Fibroblast of skin of left biceps (primary cell): ENCODE results near the gene NXT1.
"Not testable (repeated sequence)": the region's sequence is repeated elsewhere in the genome, so short reads cannot be mapped to it uniquely, and the experiment has no call there.

Source experiments
- DNase-seq, 2 experiments: peaks; one replicate each; pipeline ENCODE4 v3.0.0-alpha.2; 2013; ENCODE audit warnings: low read depth in 2 of 2

Gene NXT1

GRCh38 chr20:23350196-23350903, at the start of gene NXT1:
Gene NXT1 (plus strand): TSS chr20:23350791. CDS start chr20:23354042, 3,251 bp downstream.
- peak; percentile 96 to 97 for DNase-seq

GRCh38 chr20:23301436-23302050, 49.0 kb upstream of the NXT1 start:
- no peak for DNase-seq

- DNase-seq, result no peak
Observed at GRCh38 chr20:23302386-23302785, 48.2 kb upstream of the NXT1 start.

GRCh38 chr20:23302801-23303200, 47.8 kb upstream of the NXT1 start:
- DNase-seq, result no peak

- no peak for DNase-seq
Observed at GRCh38 chr20:23303325-23304102, 47.1 kb upstream of the NXT1 start.

GRCh38 chr20:23304616-23305015, 46.0 kb upstream of the NXT1 start:
- no peak for DNase-seq

GRCh38 chr20:23305098-23305497, 45.5 kb upstream of the NXT1 start:
- peak in 1 of 2 experiments; percentile 7 for DNase-seq

GRCh38 chr20:23307393-23307792, 43.2 kb upstream of the NXT1 start:
- DNase-seq, result not testable (repeated sequence)

DNA sequence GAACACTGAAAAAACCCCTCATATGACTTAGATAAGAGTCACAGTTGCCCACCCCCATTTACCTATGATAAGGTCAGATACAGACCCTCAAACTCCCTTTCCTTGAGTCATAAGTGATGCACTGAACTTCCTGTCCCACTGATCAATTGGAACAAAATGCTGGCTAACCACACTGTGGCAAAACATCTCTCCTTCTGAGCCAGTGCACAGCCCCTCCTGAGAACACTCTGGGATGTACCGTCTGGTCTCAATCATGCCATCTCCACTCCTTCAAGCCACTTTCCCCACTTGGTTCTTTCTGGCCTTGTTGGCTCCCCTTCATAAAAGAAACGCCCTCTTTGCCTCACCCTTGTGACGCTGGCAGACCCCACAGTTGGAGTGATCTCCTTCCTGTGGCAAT, 42.6 kb upstream of the NXT1 start:
- no peak for DNase-seq

DNA sequence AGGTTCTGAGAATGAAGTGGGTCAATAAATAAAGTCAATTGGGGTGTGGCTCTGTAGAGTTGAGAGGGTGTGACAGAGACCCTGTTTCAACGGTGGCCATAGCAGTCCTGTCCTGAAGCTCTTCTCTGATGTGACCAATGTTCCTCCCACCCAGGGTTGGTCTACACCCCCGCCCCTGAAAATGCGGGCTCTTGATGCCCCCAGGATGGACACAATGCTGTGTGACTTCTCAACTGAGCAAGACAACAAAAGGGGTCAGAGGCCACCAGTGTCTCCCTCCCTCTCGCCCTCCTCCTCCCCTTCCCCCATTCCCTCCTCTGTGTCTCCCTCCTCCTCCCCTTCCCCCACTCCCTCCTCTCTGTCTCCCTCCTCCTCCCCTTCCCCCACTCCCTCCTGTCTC, 41.7 kb upstream of the NXT1 start:
- DNase-seq, result no peak

- no peak for DNase-seq
Observed at GRCh38 chr20:23309781-23310180, 40.8 kb upstream of the NXT1 start.

DNA sequence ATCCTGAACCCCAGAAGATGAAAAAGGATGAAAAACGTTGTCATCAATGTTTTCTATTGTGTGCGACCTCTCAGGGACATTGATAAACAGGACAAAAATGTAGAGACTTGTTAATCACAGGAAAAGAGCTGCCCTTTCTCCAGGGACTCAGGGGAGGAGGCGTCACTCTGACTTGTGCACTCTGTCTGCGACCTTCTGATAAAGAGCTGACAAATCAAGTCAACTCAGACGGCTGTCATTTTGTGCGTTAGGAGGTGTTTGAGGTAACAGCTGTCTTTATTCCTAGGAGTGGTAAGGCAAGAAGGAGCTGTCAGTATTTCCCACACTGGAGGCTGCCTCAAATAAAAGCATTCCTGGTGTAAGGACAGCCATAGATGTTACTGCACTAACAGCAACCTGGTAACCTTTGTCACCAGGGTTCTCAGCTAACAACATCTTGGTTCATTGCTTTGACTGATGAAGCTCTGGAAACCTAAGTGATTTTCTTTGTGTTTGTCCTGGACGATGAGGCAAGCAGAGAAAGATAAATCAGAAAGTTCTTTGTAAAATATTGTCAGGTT, 38.6 kb upstream of the NXT1 start:
- no peak for DNase-seq

GRCh38 chr20:23313271-23313670, 37.3 kb upstream of the NXT1 start:
- DNase-seq, result no peak

GRCh38 chr20:23314699-23315098, 35.9 kb upstream of the NXT1 start:
- DNase-seq, result no peak

- DNase-seq, result no peak
Observed at GRCh38 chr20:23315099-23315498, 35.5 kb upstream of the NXT1 start.

- DNase-seq, result no peak
Observed at GRCh38 chr20:23316626-23317025, 34.0 kb upstream of the NXT1 start.

GRCh38 chr20:23317081-23317480, 33.5 kb upstream of the NXT1 start:
- DNase-seq, result no peak

- DNase-seq, result no peak
Observed at GRCh38 chr20:23318347-23318746, 32.2 kb upstream of the NXT1 start.

GRCh38 chr20:23320317-23320716, 30.3 kb upstream of the NXT1 start:
- DNase-seq, result no peak

- DNase-seq, result no peak
Observed at GRCh38 chr20:23325107-23325506, 25.5 kb upstream of the NXT1 start.

- no peak for DNase-seq
Observed at GRCh38 chr20:23326774-23327173, 23.8 kb upstream of the NXT1 start.

DNA sequence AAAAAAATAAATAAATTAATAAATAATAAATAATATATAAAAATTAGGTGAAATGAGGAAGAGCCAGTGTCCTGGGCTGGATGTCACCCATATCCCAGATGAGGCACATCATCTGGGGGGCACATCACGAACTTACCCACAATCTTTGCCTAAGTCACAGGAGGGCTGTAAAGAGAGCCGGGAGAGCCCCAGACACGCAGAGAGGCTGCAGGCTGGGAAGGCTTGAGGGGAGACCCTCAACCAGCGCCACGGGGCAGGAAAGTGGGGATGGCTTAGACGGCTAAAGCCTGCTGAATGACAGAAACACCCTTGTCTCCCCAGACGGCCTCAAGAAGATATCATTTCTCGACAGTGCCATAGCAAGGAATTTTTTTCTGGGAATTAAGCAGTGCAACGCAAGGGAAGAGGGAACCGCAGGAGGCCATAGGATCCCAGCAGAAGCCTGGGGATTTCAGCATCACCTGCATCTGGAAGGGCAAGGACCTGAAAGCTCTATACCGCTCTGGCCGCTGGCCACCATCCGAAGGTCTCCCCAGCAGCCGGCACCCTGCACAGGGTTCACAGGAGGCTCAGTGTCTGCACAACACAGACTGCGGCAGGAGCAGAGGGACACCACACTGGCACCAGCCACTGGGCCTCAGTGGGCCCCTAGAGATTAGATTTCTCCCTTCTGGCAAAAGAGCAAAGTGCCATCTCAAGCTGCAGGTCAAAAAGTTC, 22.8 kb upstream of the NXT1 start:
- no peak for DNase-seq
